Measurements from ENCODE around the gene PKMYT1.

PKMYT1 gene

GRCh38 chr16:2924901-2925755 lies 55.1 kb downstream of the PKMYT1 start:
- DNase-seq (ENCODE audit: extremely low spot score), result no peak
- TF ChIP-seq, protein P1, sequence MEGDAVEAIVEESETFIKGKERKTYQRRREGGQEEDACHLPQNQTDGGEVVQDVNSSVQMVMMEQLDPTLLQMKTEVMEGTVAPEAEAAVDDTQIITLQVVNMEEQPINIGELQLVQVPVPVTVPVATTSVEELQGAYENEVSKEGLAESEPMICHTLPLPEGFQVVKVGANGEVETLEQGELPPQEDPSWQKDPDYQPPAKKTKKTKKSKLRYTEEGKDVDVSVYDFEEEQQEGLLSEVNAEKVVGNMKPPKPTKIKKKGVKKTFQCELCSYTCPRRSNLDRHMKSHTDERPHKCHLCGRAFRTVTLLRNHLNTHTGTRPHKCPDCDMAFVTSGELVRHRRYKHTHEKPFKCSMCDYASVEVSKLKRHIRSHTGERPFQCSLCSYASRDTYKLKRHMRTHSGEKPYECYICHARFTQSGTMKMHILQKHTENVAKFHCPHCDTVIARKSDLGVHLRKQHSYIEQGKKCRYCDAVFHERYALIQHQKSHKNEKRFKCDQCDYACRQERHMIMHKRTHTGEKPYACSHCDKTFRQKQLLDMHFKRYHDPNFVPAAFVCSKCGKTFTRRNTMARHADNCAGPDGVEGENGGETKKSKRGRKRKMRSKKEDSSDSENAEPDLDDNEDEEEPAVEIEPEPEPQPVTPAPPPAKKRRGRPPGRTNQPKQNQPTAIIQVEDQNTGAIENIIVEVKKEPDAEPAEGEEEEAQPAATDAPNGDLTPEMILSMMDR (IDR thresholded peaks at IDR 0.05; ENCODE audit: control extremely low read depth, extremely low read depth, low read depth, missing control alignments), result no peak
- ChIA-PET POLR2A (interaction anchor here (0.6 kb wide), 1 partner anchor 72 kb away, joined by 6 read pairs; no protein-coding TSS in a partner anchor), CTCF (interaction anchor here (1.0 to 9.5 kb wide), 4 partner anchors 13 to 57 kb away, joined by 3 to 125 read pairs (median 5); partner anchors contain the start of gene FLYWCH1)

- POLR2A ChIA-PET, result no interaction called here
- TF ChIP-seq, protein P1 (IDR thresholded peaks at IDR 0.05; ENCODE audit: control extremely low read depth, extremely low read depth, low read depth, missing control alignments), result no peak
- DNase-seq (ENCODE audit: extremely low spot score), result no peak
- CTCF ChIA-PET, result interaction anchor here (1.3 to 9.5 kb wide), 5 partner anchors 11 to 55 kb away, joined by 3 to 125 read pairs (median 5); partner anchors contain the start of genes FLYWCH1 and FLYWCH2
Observed at GRCh38 chr16:2923481-2923880, 56.8 kb downstream of the PKMYT1 start.
